Peyer's patch (tissue), 4 donors: ENCODE results near the gene ULBP2. TPM values are rescaled to one million over a fixed set of nuclear protein-coding genes. Genes with fewer than 3 reads are reported as not detected.
"Not testable (repeated sequence)": the region's sequence is repeated elsewhere in the genome, so short reads cannot be mapped to it uniquely, and the experiment has no call there.

Source experiments
- DNase-seq, 3 donors: peaks; one replicate each; pipeline ENCODE4 v3.0.0-alpha.2; 2017 to 2019
- H3K27ac ChIP-seq, 4 donors: fragments of 200-600 bp; sonication (generic); one replicate each; pipeline ENCODE4 v1.5.1; 2016 to 2019
- H3K27me3 ChIP-seq, 2 donors: fragments of 200-600 bp; sonication (generic); one replicate each; pipeline ENCODE4 v1.5.1; 2019
- H3K36me3 ChIP-seq, 3 donors: fragments of 200-600 bp; sonication (generic); one replicate each; pipeline ENCODE4 v1.5.1; 2016 to 2019
- H3K4me1 ChIP-seq, 4 donors: fragments of 200-600 bp; sonication (generic); one replicate each; pipeline ENCODE4 v1.5.1; 2016 to 2019
- H3K4me3 ChIP-seq, 4 donors: fragments of 200-600 bp; sonication (generic); 1 replicate in 3 of 4; 2 replicates in 1 of 4; pipeline ENCODE4 v1.5.1; 2016 to 2019; ENCODE audit warnings: mild to moderate bottlenecking in 1 of 4
- H3K9me3 ChIP-seq, 4 donors: fragments of 200-600 bp; sonication (generic); one replicate each; pipeline ENCODE4 v1.5.1; 2016 to 2019; ENCODE audit warnings: mild to moderate bottlenecking in 1 of 4
- CTCF ChIP-seq, 6 experiments: fragments of 450-650 bp in 4 of 6; fragments of 200-600 bp in 2 of 6; sonication (generic) in 1 of 6; IDR thresholded peaks; one replicate each; pipeline ENCODE4 v1.5.1; 2017 to 2019; ENCODE audit warnings: antibody characterized with exemption in 6 of 6, mild to moderate bottlenecking in 3 of 6, moderate library complexity in 1 of 6
- POLR2A ChIP-seq, 2 donors: fragments of 450-650 bp; IDR thresholded peaks; one replicate each; pipeline ENCODE4 v1.5.1; 2017; ENCODE audit warnings: antibody characterized with exemption in 2 of 2, mild to moderate bottlenecking in 2 of 2, moderate library complexity in 2 of 2
- total RNA-seq, 4 donors: library from RNA; depleted of rRNA; stranded (reverse); fragments of >200 nt; gene quantifications; one replicate each; pipeline ENCODE4 v1.1.0, GENCODE V29; 2016

ULBP2 gene
- total RNA-seq, 4 donors from 2014 or later = not detected

GRCh38 chr6:149906405-149906804 lies 35.4 kb upstream of the ULBP2 start:
- H3K4me3 ChIP-seq = no peak overlapping the region
- no peak for DNase-seq
- H3K4me1 ChIP-seq = no peaks in the 10 kb centered on the region
- H3K9me3 ChIP-seq = peaks cover 0 to 19% (median 2%) of the 10 kb centered on the region in 4 donors
- no peaks in the 10 kb centered on the region for H3K27me3 ChIP-seq
- H3K36me3 ChIP-seq = no peaks in the 10 kb centered on the region
- TF ChIP-seq POLR2A (IDR thresholded peaks at IDR 0.05) = no peak
- no peak overlapping the region for H3K27ac ChIP-seq

GRCh38 chr6:149907317-149907716 lies 34.5 kb upstream of the ULBP2 start:
- no peak for TF ChIP-seq POLR2A (IDR thresholded peaks at IDR 0.05)
- TF ChIP-seq CTCF (IDR thresholded peaks at IDR 0.05) = no peak
- no peak for DNase-seq
- no peak overlapping the region for H3K27ac ChIP-seq
- H3K36me3 ChIP-seq = no peaks in the 10 kb centered on the region
- no peaks in the 10 kb centered on the region for H3K4me1 ChIP-seq
- peaks cover 0 to 19% (median 2%) of the 10 kb centered on the region in 4 donors for H3K9me3 ChIP-seq
- H3K27me3 ChIP-seq = no peaks in the 10 kb centered on the region
- H3K4me3 ChIP-seq = no peak overlapping the region

GRCh38 chr6:149908480-149908879 lies 33.3 kb upstream of the ULBP2 start:
- not testable (repeated sequence) for H3K36me3 ChIP-seq, H3K4me1 ChIP-seq, H3K4me3 ChIP-seq, H3K27ac ChIP-seq, H3K27me3 ChIP-seq
- DNase-seq = peak in 1 of 3 donors; percentile 25
- peaks cover 0 to 19% (median 2%) of the 10 kb centered on the region in 4 donors for H3K9me3 ChIP-seq

- H3K27ac ChIP-seq = no peak overlapping the region
- H3K36me3 ChIP-seq = no peaks in the 10 kb centered on the region
- DNase-seq = peak in 1 of 3 donors; percentile 36
- TF ChIP-seq CTCF (IDR thresholded peaks at IDR 0.05) (no peak), POLR2A (IDR thresholded peaks at IDR 0.05) (no peak)
- no peaks in the 10 kb centered on the region for H3K4me1 ChIP-seq
- H3K27me3 ChIP-seq = no peaks in the 10 kb centered on the region
- H3K9me3 ChIP-seq = peaks cover 0 to 19% (median 2%) of the 10 kb centered on the region in 4 donors
- H3K4me3 ChIP-seq = no peak overlapping the region
Measured at GRCh38 chr6:149909701-149910470, 31.9 kb upstream of the ULBP2 start.

- TF ChIP-seq CTCF (IDR thresholded peaks at IDR 0.05) (no peak), POLR2A (IDR thresholded peaks at IDR 0.05) (no peak)
- peak in 1 of 3 donors; percentile 32 for DNase-seq
- no peaks in the 10 kb centered on the region for H3K4me1 ChIP-seq
- no peaks in the 10 kb centered on the region for H3K27me3 ChIP-seq
- H3K9me3 ChIP-seq = peaks cover 0 to 15% (median 2%) of the 10 kb centered on the region in 4 donors
- no peaks in the 10 kb centered on the region for H3K36me3 ChIP-seq
- no peak overlapping the region for H3K27ac ChIP-seq
- no peak overlapping the region for H3K4me3 ChIP-seq
Measured at GRCh38 chr6:149910721-149911151, 31.1 kb upstream of the ULBP2 start.

- H3K4me1 ChIP-seq, H3K27ac ChIP-seq, H3K36me3 ChIP-seq, H3K4me3 ChIP-seq, H3K27me3 ChIP-seq, DNase-seq: not testable (repeated sequence)
- peaks cover 0 to 14% (median 2%) of the 10 kb centered on the region in 4 donors for H3K9me3 ChIP-seq
Measured at GRCh38 chr6:149912680-149913079, 29.1 kb upstream of the ULBP2 start.

- H3K27me3 ChIP-seq = no peaks in the 10 kb centered on the region
- no peaks in the 10 kb centered on the region for H3K4me1 ChIP-seq
- H3K9me3 ChIP-seq = peaks cover 0 to 12% (median 1%) of the 10 kb centered on the region in 4 donors
- H3K4me3 ChIP-seq = no peak overlapping the region
- no peak for DNase-seq
- no peak for TF ChIP-seq POLR2A (IDR thresholded peaks at IDR 0.05)
- no peak for TF ChIP-seq CTCF (IDR thresholded peaks at IDR 0.05)
- no peaks in the 10 kb centered on the region for H3K36me3 ChIP-seq
- H3K27ac ChIP-seq = no peak overlapping the region
Measured at GRCh38 chr6:149913085-149913484, 28.7 kb upstream of the ULBP2 start.
